ENCODE measurements around the gene PPT1.

DNA sequence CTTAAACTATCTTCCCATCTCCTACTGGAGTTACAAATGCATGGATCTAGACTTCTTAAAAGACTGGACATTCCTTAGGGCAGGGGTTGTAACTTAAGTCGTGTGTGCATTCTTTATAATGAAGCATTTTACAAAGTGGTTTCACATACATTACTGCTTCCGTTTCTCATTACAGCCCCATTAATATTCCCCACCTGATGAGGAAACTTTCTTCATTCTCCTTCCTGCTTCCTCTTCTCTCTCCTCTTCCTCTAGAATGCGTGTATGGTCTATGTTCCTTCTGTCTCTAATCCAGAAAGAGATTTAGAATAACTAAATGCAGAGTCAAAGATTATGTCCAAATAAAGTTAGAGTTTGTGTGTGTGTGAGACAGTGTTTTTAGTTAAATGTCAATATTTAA, 58.4 kb downstream of the PPT1 start:
- TF ChIP-seq, protein P1, sequence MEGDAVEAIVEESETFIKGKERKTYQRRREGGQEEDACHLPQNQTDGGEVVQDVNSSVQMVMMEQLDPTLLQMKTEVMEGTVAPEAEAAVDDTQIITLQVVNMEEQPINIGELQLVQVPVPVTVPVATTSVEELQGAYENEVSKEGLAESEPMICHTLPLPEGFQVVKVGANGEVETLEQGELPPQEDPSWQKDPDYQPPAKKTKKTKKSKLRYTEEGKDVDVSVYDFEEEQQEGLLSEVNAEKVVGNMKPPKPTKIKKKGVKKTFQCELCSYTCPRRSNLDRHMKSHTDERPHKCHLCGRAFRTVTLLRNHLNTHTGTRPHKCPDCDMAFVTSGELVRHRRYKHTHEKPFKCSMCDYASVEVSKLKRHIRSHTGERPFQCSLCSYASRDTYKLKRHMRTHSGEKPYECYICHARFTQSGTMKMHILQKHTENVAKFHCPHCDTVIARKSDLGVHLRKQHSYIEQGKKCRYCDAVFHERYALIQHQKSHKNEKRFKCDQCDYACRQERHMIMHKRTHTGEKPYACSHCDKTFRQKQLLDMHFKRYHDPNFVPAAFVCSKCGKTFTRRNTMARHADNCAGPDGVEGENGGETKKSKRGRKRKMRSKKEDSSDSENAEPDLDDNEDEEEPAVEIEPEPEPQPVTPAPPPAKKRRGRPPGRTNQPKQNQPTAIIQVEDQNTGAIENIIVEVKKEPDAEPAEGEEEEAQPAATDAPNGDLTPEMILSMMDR (IDR thresholded peaks at IDR 0.05): no peak
- TF ChIP-seq POLR2A (IDR thresholded peaks at IDR 0.05): no peak
